ENCODE measurements around the gene RGSL1.
"Not testable (repeated sequence)": the region's sequence is repeated elsewhere in the genome, so short reads cannot be mapped to it uniquely, and the experiment has no call there.

The RGSL1 gene

GRCh38 chr1:182446033-182446669 is 3.8 kb upstream of the RGSL1 start:
- DNase-seq (ENCODE audit: low read depth, low spot score) = no peak

- DNase-seq (ENCODE audit: low read depth, low spot score) = not testable (repeated sequence)
Observed at GRCh38 chr1:182447124-182447523, 2.8 kb upstream of the RGSL1 start.

- DNase-seq (ENCODE audit: low read depth, low spot score) = no peak
Observed at GRCh38 chr1:182447660-182448059, 2.3 kb upstream of the RGSL1 start.

GRCh38 chr1:182453631-182454030 is 3.7 kb downstream of the RGSL1 start:
- DNase-seq (ENCODE audit: low read depth, low spot score) = no peak

GRCh38 chr1:182457844-182458243 is 7.9 kb downstream of the RGSL1 start:
- no peak for DNase-seq (ENCODE audit: low read depth, low spot score)

- DNase-seq (ENCODE audit: low read depth, low spot score) = no peak
Observed at GRCh38 chr1:182459949-182460348, 10.0 kb downstream of the RGSL1 start.

- DNase-seq (ENCODE audit: low read depth, low spot score) = no peak
Observed at GRCh38 chr1:182460550-182460951, 10.6 kb downstream of the RGSL1 start.

- no peak for DNase-seq (ENCODE audit: low read depth, low spot score)
Observed at GRCh38 chr1:182473556-182473955, 23.6 kb downstream of the RGSL1 start.

GRCh38 chr1:182476625-182477024 is 26.7 kb downstream of the RGSL1 start:
- no peak for DNase-seq (ENCODE audit: low read depth, low spot score)

- no peak for DNase-seq (ENCODE audit: low read depth, low spot score)
Observed at GRCh38 chr1:182478238-182478637, 28.3 kb downstream of the RGSL1 start.

GRCh38 chr1:182484067-182484466 is 34.1 kb downstream of the RGSL1 start:
- DNase-seq (ENCODE audit: low read depth, low spot score) = no peak

- no peak for DNase-seq (ENCODE audit: low read depth, low spot score)
Observed at GRCh38 chr1:182484531-182485257, 34.7 kb downstream of the RGSL1 start.

GRCh38 chr1:182485861-182486260 is 35.9 kb downstream of the RGSL1 start:
- DNase-seq (ENCODE audit: low read depth, low spot score) = no peak

- DNase-seq (ENCODE audit: low read depth, low spot score) = no peak
Observed at GRCh38 chr1:182488803-182489202, 38.9 kb downstream of the RGSL1 start.

GRCh38 chr1:182493063-182493462 is 43.1 kb downstream of the RGSL1 start:
- DNase-seq (ENCODE audit: low read depth, low spot score) = no peak

- no peak for DNase-seq (ENCODE audit: low read depth, low spot score)
Observed at GRCh38 chr1:182495002-182495401, 45.1 kb downstream of the RGSL1 start.

- DNase-seq (ENCODE audit: low read depth, low spot score) = no peak
Observed at GRCh38 chr1:182495693-182496092, 45.7 kb downstream of the RGSL1 start.

GRCh38 chr1:182507685-182508084 is 57.7 kb downstream of the RGSL1 start:
- no peak for DNase-seq (ENCODE audit: low read depth, low spot score)

- no peak for DNase-seq (ENCODE audit: low read depth, low spot score)
Observed at GRCh38 chr1:182515556-182515955, 65.6 kb downstream of the RGSL1 start.

GRCh38 chr1:182520736-182521135 is 70.8 kb downstream of the RGSL1 start:
- no peak for DNase-seq (ENCODE audit: low read depth, low spot score)

GRCh38 chr1:182525342-182525741 is 75.4 kb downstream of the RGSL1 start:
- no peak for DNase-seq (ENCODE audit: low read depth, low spot score)

- DNase-seq (ENCODE audit: low read depth, low spot score) = no peak
Observed at GRCh38 chr1:182527680-182528079, 77.7 kb downstream of the RGSL1 start.

GRCh38 chr1:182528206-182528605 is 78.3 kb downstream of the RGSL1 start:
- DNase-seq (ENCODE audit: low read depth, low spot score) = not testable (repeated sequence)
